Smooth muscle cell (in vitro differentiated cells): Measurements from ENCODE around the gene IP6K1. TPM values are rescaled to one million over a fixed set of nuclear protein-coding genes. Genes with fewer than 3 reads are reported as not detected.

Source experiments
- DNase-seq: peaks from one replicate; lab custom pipeline; 2025; ENCODE audit not compliant: unreplicated experiment; lab: John Stamatoyannopoulos, UW
- H2AFZ ChIP-seq: fragments of 200-600 bp; sonication (generic); 2 replicates; pipeline ENCODE4 v1.6.0; 2016; ENCODE audit warnings: antibody characterized with exemption, low read depth, mild to moderate bottlenecking
- H3F3A ChIP-seq: fragments of 200-600 bp; sonication (generic); 2 replicates; pipeline ENCODE4 v1.6.0; 2017; ENCODE audit warnings: antibody characterized with exemption, low read depth
- H3K27ac ChIP-seq: fragments of 200-600 bp; sonication (generic); 2 replicates; pipeline ENCODE4 v1.5.1; 2016; ENCODE audit warnings: low read depth, mild to moderate bottlenecking
- H3K27me3 ChIP-seq: fragments of 200-600 bp; sonication (generic); 2 replicates; pipeline ENCODE4 v1.6.1; 2016; ENCODE audit warnings: low read depth, mild to moderate bottlenecking
- H3K36me3 ChIP-seq: fragments of 200-600 bp; sonication (generic); 2 replicates; pipeline ENCODE4 v1.5.1; 2016; ENCODE audit warnings: low read depth
- H3K4me1 ChIP-seq: fragments of 200-600 bp; sonication (generic); 2 replicates; pipeline ENCODE4 v1.5.1; 2016; ENCODE audit warnings: low read depth
- H3K4me2 ChIP-seq: fragments of 200-600 bp; sonication (generic); 2 replicates; pipeline ENCODE4 v1.6.0; 2016; ENCODE audit warnings: mild to moderate bottlenecking
- H3K4me3 ChIP-seq: fragments of 200-600 bp; sonication (generic); 2 replicates; pipeline ENCODE4 v1.5.1; 2016; ENCODE audit warnings: mild to moderate bottlenecking
- H3K79me2 ChIP-seq: fragments of 200-600 bp; sonication (generic); 2 replicates; pipeline ENCODE4 v1.6.0; 2016; ENCODE audit warnings: low read depth, mild to moderate bottlenecking
- H3K9ac ChIP-seq: fragments of 200-600 bp; sonication (generic); 2 replicates; pipeline ENCODE4 v1.6.0; 2016; ENCODE audit warnings: low read depth
- H3K9me3 ChIP-seq: fragments of 200-600 bp; sonication (generic); replicated peaks from 2 replicates; pipeline ENCODE4 v1.5.1; 2016; ENCODE audit warnings: low read depth
- H4K20me1 ChIP-seq: fragments of 200-600 bp; sonication (generic); 2 replicates; pipeline ENCODE4 v1.6.0; 2016; ENCODE audit warnings: low read depth
- CTCF ChIP-seq: fragments of 200-600 bp; sonication (generic); IDR thresholded peaks from 2 replicates; pipeline ENCODE4 v1.5.1; 2017; ENCODE audit warnings: borderline replicate concordance, mild to moderate bottlenecking, antibody characterized with exemption; ENCODE audit not compliant: insufficient read depth, poor library complexity, severe bottlenecking
- WGBS: methylation state at CpG from one replicate; pipeline ENCODE4 v1.1.7; 2016; ENCODE audit warnings: low lambda C conversion rate; 5-methylcytosine and 5-hydroxymethylcytosine counted together
- polyA plus RNA-seq: library from polyadenylated mRNA; unstranded; fragments of >200 nt; fragmentation: Nextera tagmentation; extraction: Ambion mirVana; gene quantifications from 2 replicates; pipeline ENCODE4 v1.2.1, GENCODE V29; 2016
- total RNA-seq: library from RNA; depleted of rRNA; stranded (reverse); fragments of >200 nt; gene quantifications from 2 replicates; pipeline ENCODE4 v1.2.3, GENCODE V29; 2014

Gene IP6K1
- total and polyA plus RNA-seq, 2 experiments from 2014 or later = 23.0 to 31.1 TPM

GRCh38 chr3:49769286-49769915 is 16.9 kb downstream of the IP6K1 start:
- no peak for TF ChIP-seq CTCF
- peak overlapping the region; percentile 29 for H3K27ac ChIP-seq

GRCh38 chr3:49763981-49764380 is 22.4 kb downstream of the IP6K1 start:
- no peak overlapping the region for H3K9ac ChIP-seq
- no peaks in the 10 kb centered on the region for H3K36me3 ChIP-seq
- WGBS = 95% methylated on average over 4 of the region's 4 CpGs
- H3K9me3 ChIP-seq = no peaks in the 10 kb centered on the region
- TF ChIP-seq CTCF = no peak
- H3F3A ChIP-seq = no peaks in the 10 kb centered on the region
- no peaks in the 10 kb centered on the region for H3K27me3 ChIP-seq
- H3K79me2 ChIP-seq = peaks cover 97% of the 10 kb centered on the region
- H3K4me1 ChIP-seq = no peaks in the 10 kb centered on the region
- peaks cover 97% of the 10 kb centered on the region for H4K20me1 ChIP-seq
- H3K4me2 ChIP-seq = no peak overlapping the region
- DNase-seq = no peak
- H3K4me3 ChIP-seq = no peak overlapping the region
- H3K27ac ChIP-seq = no peak overlapping the region
- no peak overlapping the region for H2AFZ ChIP-seq

More at GRCh38 chr3:49769286-49769915, 16.9 kb downstream of the IP6K1 start:
- H3K9ac ChIP-seq = no peak overlapping the region
- no peak overlapping the region for H3K4me3 ChIP-seq
- H3K79me2 ChIP-seq = peaks cover 99% of the 10 kb centered on the region
- H2AFZ ChIP-seq = no peak overlapping the region
- H3K4me1 ChIP-seq = no peaks in the 10 kb centered on the region
- H3K9me3 ChIP-seq = no peaks in the 10 kb centered on the region
- H3K27me3 ChIP-seq = no peaks in the 10 kb centered on the region
- H3K36me3 ChIP-seq = no peaks in the 10 kb centered on the region
- no peak for DNase-seq
- H4K20me1 ChIP-seq = peaks cover 94% of the 10 kb centered on the region
- WGBS = 68% methylated on average over 3 of the region's 3 CpGs
- H3K4me2 ChIP-seq = no peak overlapping the region
- H3F3A ChIP-seq = peaks cover 4% of the 10 kb centered on the region

GRCh38 chr3:49761661-49762060 is 24.7 kb downstream of the IP6K1 start:
- Histone ChIP-seq H3K4me3 (no peak overlapping the region), H3K27ac (no peak overlapping the region), H2AFZ (no peak overlapping the region), H3K4me1 (no peaks in the 10 kb centered on the region), H3K9ac (no peak overlapping the region), H3K27me3 (no peaks in the 10 kb centered on the region), H3K9me3 (no peaks in the 10 kb centered on the region), H3K79me2 (peaks cover 96% of the 10 kb centered on the region), H3K36me3 (no peaks in the 10 kb centered on the region), H4K20me1 (peaks cover 98% of the 10 kb centered on the region), H3K4me2 (no peak overlapping the region), H3F3A (no peaks in the 10 kb centered on the region)
- TF ChIP-seq CTCF = no peak
- 95% methylated on average over 3 of the region's 3 CpGs for WGBS
- DNase-seq = no peak

- WGBS = 83% methylated on average over 1 of the region's 1 CpG
- Histone ChIP-seq H3K4me1 (no peaks in the 10 kb centered on the region), H4K20me1 (peaks cover 98% of the 10 kb centered on the region), H3K27me3 (no peaks in the 10 kb centered on the region), H3K9me3 (no peaks in the 10 kb centered on the region), H2AFZ (no peak overlapping the region), H3K27ac (no peak overlapping the region), H3K79me2 (peaks cover 96% of the 10 kb centered on the region), H3K9ac (no peak overlapping the region), H3F3A (no peaks in the 10 kb centered on the region), H3K4me2 (no peak overlapping the region), H3K36me3 (no peaks in the 10 kb centered on the region), H3K4me3 (no peak overlapping the region)
- no peak for DNase-seq
- no peak for TF ChIP-seq CTCF
These were observed 27.1 kb downstream of the IP6K1 start for GRCh38 chr3:49759226-49759625.
